Naive thymus-derived CD8-positive, alpha-beta T cell (primary cell): ENCODE data around the gene RBMXL2. TPM values are rescaled to one million over a fixed set of nuclear protein-coding genes. Genes with fewer than 3 reads are reported as not detected.

ENCODE experiments used
- ATAC-seq, 2 donors: fragments of 150-1000 bp; cut with Tn5 transposase in 1 of 2; sonication (Bioruptor Pico), chemical (Tn5 transposase) in 1 of 2; 1 replicate in 1 of 2; 2 replicates in 1 of 2; pipeline ENCODE4 v1.10.0; 2021; ENCODE audit warnings: mild to moderate bottlenecking in 2 of 2, moderate library complexity in 2 of 2
- POLR2A ChIA-PET: fragments of 350-600 bp; sonication (Branson Sonifier 250); formaldehyde crosslinking; loops from one replicate; lab custom pipeline; 2021; ENCODE audit warnings: antibody characterized with exemption; lab: Charles Lee
- DNase-seq, 10 donors: peaks; one replicate each; pipeline versions ENCODE4 v3.0.0 to v3.0.0-alpha.2; 2020 to 2022
- H3K27ac Mint-ChIP-seq, 10 donors: one replicate each; pipeline ENCODE4 v1.8.0; 2020 to 2022; ENCODE audit warnings: mild to moderate bottlenecking in 10 of 10, mixed read lengths in 10 of 10, moderate library complexity in 4 of 10, inconsistent platforms in 1 of 10
- H3K27me3 Mint-ChIP-seq, 5 donors: one replicate each; pipeline ENCODE4 v1.8.0; 2021 to 2022; ENCODE audit warnings: mixed read lengths in 5 of 5
- H3K36me3 Mint-ChIP-seq, 3 donors: one replicate each; pipeline ENCODE4 v1.8.0; 2020 to 2022; ENCODE audit warnings: mixed read lengths in 3 of 3, mild to moderate bottlenecking in 2 of 3, inconsistent platforms in 1 of 3
- H3K4me1 Mint-ChIP-seq, 4 donors: one replicate each; pipeline ENCODE4 v1.8.0; 2021 to 2022; ENCODE audit warnings: mixed read lengths in 4 of 4
- H3K4me3 Mint-ChIP-seq, 10 donors: one replicate each; pipeline ENCODE4 v1.8.0; 2020 to 2022; ENCODE audit warnings: mild to moderate bottlenecking in 10 of 10, mixed read lengths in 10 of 10, moderate library complexity in 6 of 10, inconsistent platforms in 1 of 10
- H3K9me3 Mint-ChIP-seq, 9 donors: one replicate each; pipeline ENCODE4 v1.8.0; 2020 to 2022; ENCODE audit warnings: mixed read lengths in 9 of 9, mild to moderate bottlenecking in 3 of 9, inconsistent platforms in 1 of 9, moderate library complexity in 1 of 9
- polyA plus RNA-seq, 3 donors: library from polyadenylated mRNA; unstranded; fragments of 300-500 nt; fragmentation: Illumina TruSeq; gene quantifications; one replicate each; pipeline ENCODE4 v1.2.3, GENCODE V29; 2021
- total RNA-seq, 8 experiments: library from RNA in 2 of 8; stranded (reverse) in 2 of 8; gene quantifications; one replicate each; pipeline ENCODE4 v1.2.3 and lab custom pipeline; 2021 to 2026

RBMXL2 gene
- total RNA-seq (not detected), polyA plus RNA-seq (not detected), total RNA-seq (lab: John Stamatoyannopoulos, UW) (0 to 0.08 (median 0) reads per million in 6 experiments)

DNA sequence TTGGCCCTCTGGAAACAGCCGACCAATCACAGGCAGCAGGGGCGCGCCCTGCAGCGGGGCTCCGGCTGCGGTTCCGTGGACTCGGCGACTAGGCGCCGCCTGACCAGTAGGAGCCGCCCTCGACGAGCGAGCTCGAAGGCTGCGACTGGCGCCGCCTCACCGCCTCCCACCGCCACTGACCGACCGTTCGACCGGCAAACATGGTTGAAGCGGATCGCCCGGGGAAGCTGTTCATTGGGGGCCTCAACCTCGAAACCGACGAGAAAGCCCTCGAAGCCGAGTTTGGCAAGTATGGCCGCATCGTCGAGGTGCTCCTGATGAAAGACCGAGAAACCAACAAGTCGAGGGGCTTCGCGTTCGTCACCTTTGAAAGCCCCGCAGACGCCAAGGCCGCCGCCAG is at the start of gene RBMXL2:
RBMXL2 (plus strand) TSS at position 78 of the 400 bp plus-strand sequence; CDS start at position 201, 123 bp downstream.
- POLR2A ChIA-PET = no interaction called here
- H3K27me3 Mint-ChIP-seq = peaks cover 8 to 37% (median 11%) of the 10 kb centered on the region in 5 donors
- H3K9me3 Mint-ChIP-seq = no peaks in the 10 kb centered on the region
- ATAC-seq (no peak), DNase-seq (no peak)
- H3K4me3 Mint-ChIP-seq = no peak within 1 kb of the TSS
- no peaks in the 10 kb centered on the region for H3K36me3 Mint-ChIP-seq
- no peak within 1 kb of the TSS for H3K27ac Mint-ChIP-seq
- no peaks in the 10 kb centered on the region for H3K4me1 Mint-ChIP-seq

DNA sequence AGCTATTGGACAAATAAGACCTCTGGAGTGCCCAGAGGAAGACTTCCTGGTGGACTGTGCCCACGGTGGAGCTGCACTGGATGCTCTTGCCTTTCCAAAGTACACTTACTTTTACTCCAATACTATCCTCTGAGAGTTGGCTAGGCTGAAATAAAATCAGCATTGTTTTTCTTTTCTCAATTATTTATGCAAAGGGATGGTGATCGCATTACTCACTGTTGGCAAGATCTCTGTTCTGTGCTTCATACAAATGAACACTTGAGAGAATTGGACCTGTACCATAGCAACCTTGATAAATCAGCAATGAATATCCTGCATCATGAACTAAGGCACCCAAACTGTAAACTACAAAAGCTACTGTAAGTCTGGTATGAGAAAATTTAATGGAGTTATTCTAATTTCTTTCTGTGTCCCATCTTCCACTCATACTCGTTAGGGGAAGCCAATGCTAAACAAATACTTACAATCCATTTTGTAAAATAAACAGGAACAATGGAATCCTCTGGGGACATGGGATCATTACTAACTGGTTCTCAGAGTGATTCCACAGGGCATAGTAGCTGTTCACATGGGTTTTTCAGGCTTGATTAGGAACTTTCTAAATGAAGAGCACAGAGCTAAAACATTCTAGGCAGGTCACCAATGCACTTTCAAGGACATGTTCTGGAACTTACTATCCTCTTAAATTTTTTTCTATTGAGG is 42.2 kb upstream of the RBMXL2 start:
- Mint-ChIP-seq H3K9me3 (no peaks in the 10 kb centered on the region), H3K27ac (no peak overlapping the region), H3K27me3 (peaks cover 0 to 12% (median 5%) of the 10 kb centered on the region in 5 donors), H3K36me3 (no peaks in the 10 kb centered on the region), H3K4me1 (no peaks in the 10 kb centered on the region), H3K4me3 (no peak overlapping the region)
- ATAC-seq (no peak), DNase-seq (no peak)
- POLR2A ChIA-PET = no interaction called here

DNA sequence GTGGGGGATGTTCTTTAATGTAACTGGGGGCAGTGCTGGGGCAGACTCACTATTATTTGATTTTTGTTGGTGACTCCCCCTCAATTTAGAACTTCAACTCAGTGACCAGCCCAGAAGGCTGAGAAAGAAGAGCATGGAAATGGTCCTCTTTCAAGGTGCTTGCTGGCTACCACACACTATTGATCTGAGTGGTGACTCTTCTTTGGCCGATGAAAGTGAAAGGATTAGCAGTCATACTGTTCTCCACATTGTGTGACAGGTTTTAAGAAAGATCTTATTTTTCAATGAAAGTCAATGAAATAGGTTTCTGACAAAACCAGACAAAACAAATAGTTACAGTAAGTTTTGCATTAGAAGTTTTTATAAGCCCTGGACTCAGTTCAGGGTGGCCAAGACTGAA is 38.6 kb upstream of the RBMXL2 start:
- DNase-seq = no peak
- no peaks in the 10 kb centered on the region for H3K4me1 Mint-ChIP-seq
- no peaks in the 10 kb centered on the region for H3K36me3 Mint-ChIP-seq
- no peak overlapping the region for H3K4me3 Mint-ChIP-seq
- POLR2A ChIA-PET = no interaction called here
- H3K27ac Mint-ChIP-seq = no peak overlapping the region
- peaks cover 0 to 12% (median 7%) of the 10 kb centered on the region in 5 donors for H3K27me3 Mint-ChIP-seq
- no peak for ATAC-seq
- no peaks in the 10 kb centered on the region for H3K9me3 Mint-ChIP-seq

DNA sequence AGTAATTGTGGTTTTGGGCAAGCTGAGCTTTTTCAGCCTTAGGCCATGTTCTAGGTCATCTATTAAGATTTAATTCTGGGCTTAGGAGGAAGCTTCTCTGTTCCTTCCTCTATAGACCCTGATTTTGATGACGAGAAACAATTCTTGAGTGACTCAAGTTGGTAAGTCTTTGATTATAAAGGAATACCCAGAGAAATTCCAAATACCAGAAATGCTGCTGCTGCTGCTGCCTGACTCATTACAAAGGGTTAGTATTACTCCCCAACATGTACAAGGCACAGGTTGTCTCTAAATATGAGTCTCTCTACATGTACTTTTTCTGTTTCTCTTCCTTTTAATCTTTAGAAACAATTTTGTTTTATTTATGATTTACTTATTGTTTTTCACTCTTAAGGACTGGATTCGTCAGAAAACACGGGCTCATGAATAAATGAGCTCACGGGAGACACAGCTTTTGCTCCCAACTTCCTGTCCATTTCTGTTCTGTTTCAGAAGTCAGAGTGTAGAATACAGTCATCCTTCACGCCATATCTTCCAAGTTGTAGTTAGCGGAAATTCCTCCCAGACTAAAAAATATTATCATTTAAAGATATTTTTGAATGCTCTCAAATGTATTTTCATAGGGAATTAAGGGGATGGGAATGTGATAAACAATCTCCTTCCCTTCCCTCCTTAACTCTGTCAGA is 31.8 kb upstream of the RBMXL2 start:
- Mint-ChIP-seq H3K9me3 (no peaks in the 10 kb centered on the region), H3K27ac (no peak overlapping the region), H3K36me3 (no peaks in the 10 kb centered on the region), H3K27me3 (peaks cover 0 to 16% (median 3%) of the 10 kb centered on the region in 5 donors), H3K4me1 (no peaks in the 10 kb centered on the region), H3K4me3 (no peak overlapping the region)
- POLR2A ChIA-PET = no interaction called here
- DNase-seq (no peak), ATAC-seq (no peak)

DNA sequence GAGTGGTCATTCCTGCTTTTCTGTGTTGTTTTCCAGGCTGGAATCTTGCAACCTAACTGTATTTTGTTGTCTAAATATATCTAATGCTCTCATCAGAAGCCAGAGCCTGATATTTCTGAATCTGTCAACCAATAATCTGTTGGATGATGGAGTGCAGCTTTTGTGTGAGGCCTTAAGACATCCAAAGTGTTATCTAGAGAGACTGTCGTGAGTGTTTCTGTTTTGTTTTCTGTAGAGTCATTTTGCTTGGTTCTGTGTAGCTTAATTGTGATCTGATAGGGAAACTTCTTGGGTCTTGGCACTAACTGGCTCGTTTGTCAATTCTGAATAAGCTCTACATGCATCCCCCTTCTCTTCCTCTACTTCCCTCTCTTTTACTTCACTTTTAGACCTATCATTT is 31.2 kb upstream of the RBMXL2 start:
- H3K36me3 Mint-ChIP-seq = no peaks in the 10 kb centered on the region
- no peak overlapping the region for H3K4me3 Mint-ChIP-seq

DNA sequence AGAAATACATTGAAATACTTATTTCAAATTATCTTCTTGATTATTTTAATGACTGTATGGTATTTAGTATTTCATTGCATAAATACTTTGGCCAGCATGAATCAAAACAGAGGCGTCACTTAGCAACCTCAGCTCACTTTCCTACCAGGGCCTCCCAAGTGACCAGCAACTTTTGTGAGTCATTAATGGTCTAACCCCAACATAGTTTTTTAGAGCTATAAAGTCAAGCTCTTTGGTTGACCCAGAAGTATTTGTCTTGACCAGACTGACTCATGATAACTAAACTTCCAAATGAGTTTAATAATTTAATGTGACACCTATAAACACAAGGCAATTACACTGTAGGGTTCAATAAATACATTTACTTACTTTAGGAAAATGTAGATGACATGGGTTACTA is 27.9 kb upstream of the RBMXL2 start:
- no peak overlapping the region for H3K27ac Mint-ChIP-seq
- DNase-seq (no peak), ATAC-seq (no peak)
- H3K4me3 Mint-ChIP-seq = no peak overlapping the region
- H3K36me3 Mint-ChIP-seq = no peaks in the 10 kb centered on the region
- H3K27me3 Mint-ChIP-seq = peaks cover 0 to 4% (median 3%) of the 10 kb centered on the region in 5 donors
- POLR2A ChIA-PET = no interaction called here
- H3K9me3 Mint-ChIP-seq = peaks cover 0 to 3% (median 0%) of the 10 kb centered on the region in 9 donors
- H3K4me1 Mint-ChIP-seq = no peaks in the 10 kb centered on the region

More for the DNA sequence above, 31.2 kb upstream of the RBMXL2 start:
- Mint-ChIP-seq H3K4me1 (no peaks in the 10 kb centered on the region), H3K9me3 (no peaks in the 10 kb centered on the region), H3K27me3 (peaks cover 0 to 16% (median 4%) of the 10 kb centered on the region in 5 donors), H3K27ac (no peak overlapping the region)
- POLR2A ChIA-PET = no interaction called here
- DNase-seq (no peak), ATAC-seq (no peak)

DNA sequence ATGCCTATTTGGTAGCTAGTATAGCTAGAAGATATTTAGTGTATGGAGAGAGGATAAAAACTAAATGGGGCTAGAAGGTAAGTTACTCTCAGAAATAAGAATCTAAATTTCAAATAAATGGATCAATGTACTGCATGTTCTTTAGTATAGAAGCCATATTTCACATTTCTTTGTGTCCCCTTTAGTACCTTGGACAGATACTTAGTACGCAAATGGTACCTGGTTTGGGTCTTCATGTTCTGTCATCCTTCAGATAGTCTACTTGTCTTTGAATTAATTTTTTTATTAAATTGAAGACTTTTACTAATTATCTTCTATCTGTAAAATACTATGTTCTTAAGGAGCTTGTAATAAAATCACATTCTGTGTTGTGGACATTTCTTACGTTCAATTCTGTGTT is 26.3 kb upstream of the RBMXL2 start:
- Mint-ChIP-seq H3K4me3 (no peak overlapping the region), H3K36me3 (no peaks in the 10 kb centered on the region), H3K9me3 (peaks cover 0 to 12% (median 0%) of the 10 kb centered on the region in 9 donors), H3K4me1 (no peaks in the 10 kb centered on the region), H3K27me3 (peaks cover 0 to 5% (median 3%) of the 10 kb centered on the region in 5 donors), H3K27ac (no peak overlapping the region)
- DNase-seq (no peak), ATAC-seq (no peak)
- POLR2A ChIA-PET = no interaction called here

DNA sequence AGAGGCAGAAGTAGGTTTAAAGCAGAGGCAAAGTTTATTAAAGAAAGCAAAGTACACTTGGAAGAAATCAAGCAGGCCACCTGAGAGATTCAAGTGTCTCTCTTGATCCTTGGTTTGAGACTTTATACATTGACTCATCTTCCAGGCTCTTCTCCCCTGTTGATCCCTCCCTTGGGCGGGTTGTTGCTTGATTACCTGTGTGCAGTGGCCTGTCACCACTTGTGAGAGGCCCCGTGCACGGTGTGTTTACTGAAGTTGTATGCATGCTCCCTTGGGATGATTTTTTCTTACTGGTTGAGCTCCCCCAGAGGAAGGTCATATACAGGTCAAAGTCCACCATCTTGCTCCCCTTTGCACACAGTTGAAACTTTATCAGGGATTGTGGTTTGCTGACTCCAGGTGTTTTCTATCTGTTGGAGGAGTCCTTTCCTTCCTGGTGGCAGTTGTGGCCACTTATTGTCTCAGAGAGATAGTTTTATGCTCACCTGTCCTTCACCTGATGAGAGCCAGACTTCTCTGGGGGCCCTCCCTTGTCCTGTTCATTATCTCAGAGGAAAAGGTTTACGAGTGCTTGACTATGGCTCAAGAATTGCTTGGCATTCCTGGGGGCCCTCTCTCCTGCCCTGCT is 16.3 kb upstream of the RBMXL2 start:
- ATAC-seq = no peak
- Mint-ChIP-seq H3K9me3 (peaks cover 0 to 3% (median 0%) of the 10 kb centered on the region in 9 donors), H3K27ac (no peak overlapping the region)

DNA sequence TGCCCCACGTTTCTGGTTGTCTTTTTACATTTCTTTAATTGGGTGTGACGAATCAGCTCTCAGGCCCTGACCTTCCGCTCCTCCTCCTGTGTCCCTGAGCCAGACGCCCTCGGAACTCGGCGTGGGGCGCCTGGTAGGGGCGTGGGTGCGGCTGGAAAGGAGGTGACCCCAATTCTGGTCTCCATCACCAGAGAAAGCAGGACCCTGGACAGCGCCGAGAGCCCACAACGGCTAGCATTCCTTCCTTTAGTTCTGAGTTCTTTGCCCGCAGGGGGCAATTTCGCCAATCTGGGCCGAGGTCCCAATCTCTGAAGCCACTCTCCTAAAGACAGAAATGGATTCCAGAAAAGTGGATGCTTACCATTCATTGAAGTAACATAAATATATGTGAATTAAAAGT is 11.7 kb upstream of the RBMXL2 start:
- Mint-ChIP-seq H3K4me3 (no peak overlapping the region), H3K27me3 (peaks cover 0 to 23% (median 8%) of the 10 kb centered on the region in 5 donors), H3K36me3 (peaks cover 0 to 9% (median 0%) of the 10 kb centered on the region in 3 donors), H3K4me1 (no peaks in the 10 kb centered on the region), H3K27ac (no peak overlapping the region), H3K9me3 (peaks cover 0 to 23% (median 9%) of the 10 kb centered on the region in 9 donors)
- ATAC-seq = no peak
- no peak for DNase-seq
- POLR2A ChIA-PET = no interaction called here

More for the DNA sequence above, 16.3 kb upstream of the RBMXL2 start:
- POLR2A ChIA-PET = no interaction called here
- no peak for DNase-seq
- H3K4me1 Mint-ChIP-seq = no peaks in the 10 kb centered on the region
- H3K27me3 Mint-ChIP-seq = peaks cover 1 to 21% (median 13%) of the 10 kb centered on the region in 5 donors
- no peaks in the 10 kb centered on the region for H3K36me3 Mint-ChIP-seq
- no peak overlapping the region for H3K4me3 Mint-ChIP-seq

DNA sequence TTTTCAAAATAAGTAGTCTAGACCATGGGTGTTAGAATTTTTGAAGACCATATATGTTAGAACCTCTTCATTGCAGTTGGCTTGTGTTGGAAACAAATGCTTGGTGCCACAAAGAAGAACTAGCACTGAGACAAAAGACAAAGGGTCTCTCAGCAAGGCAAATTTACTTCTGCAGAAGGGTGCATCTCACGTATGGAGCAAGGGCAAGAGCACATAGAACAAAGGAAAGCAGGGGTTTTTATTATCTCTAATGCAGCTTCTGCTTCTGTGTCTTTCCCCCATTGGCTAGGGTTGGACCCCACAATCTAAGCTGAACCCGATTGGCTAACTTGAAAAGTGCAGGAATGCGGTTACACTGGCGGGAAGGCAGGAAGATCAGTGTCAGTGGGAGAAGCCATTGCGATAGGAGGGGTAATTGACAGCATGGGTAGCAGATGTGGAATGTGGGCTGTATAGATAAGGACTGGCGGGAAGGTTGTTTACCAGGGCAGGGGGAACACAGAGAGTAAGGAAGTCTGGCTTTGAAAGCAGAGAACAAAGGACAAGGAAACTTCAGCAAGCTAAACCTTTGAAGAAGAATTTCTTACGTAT is 9.2 kb upstream of the RBMXL2 start:
- Mint-ChIP-seq H3K9me3 (peaks cover 0 to 23% (median 9%) of the 10 kb centered on the region in 9 donors), H3K27me3 (peaks cover 1 to 33% (median 7%) of the 10 kb centered on the region in 5 donors), H3K4me1 (no peaks in the 10 kb centered on the region), H3K27ac (no peak overlapping the region), H3K4me3 (no peak overlapping the region), H3K36me3 (peaks cover 0 to 9% (median 0%) of the 10 kb centered on the region in 3 donors)
- DNase-seq = no peak
- no peak for ATAC-seq
- POLR2A ChIA-PET = no interaction called here

DNA sequence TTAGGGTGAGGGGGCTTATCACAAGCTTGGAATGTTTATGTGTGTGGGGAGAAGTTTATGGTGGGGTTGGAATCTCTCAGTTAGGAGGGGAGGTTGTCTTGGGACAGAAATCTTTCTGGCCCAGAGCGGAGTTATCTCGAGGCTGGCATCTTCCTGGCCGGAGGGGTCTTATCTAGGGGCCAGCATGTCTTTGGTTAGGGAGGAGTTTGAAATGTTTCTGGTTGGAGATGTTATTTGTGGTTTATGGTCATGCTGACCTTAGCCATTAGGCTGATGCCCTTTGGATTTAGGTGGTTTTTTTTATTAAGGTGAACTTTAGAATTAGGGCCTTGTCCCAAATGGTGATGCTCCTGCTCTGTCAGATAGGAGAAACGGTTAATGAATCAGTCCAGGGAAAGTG is 7.9 kb upstream of the RBMXL2 start:
- ATAC-seq (no peak), DNase-seq (no peak)
- Mint-ChIP-seq H3K4me1 (no peaks in the 10 kb centered on the region), H3K27me3 (peaks cover 4 to 33% (median 7%) of the 10 kb centered on the region in 5 donors), H3K36me3 (peaks cover 0 to 9% (median 0%) of the 10 kb centered on the region in 3 donors), H3K4me3 (no peak overlapping the region), H3K27ac (no peak overlapping the region), H3K9me3 (peaks cover 0 to 23% (median 9%) of the 10 kb centered on the region in 9 donors)
- POLR2A ChIA-PET = no interaction called here

DNA sequence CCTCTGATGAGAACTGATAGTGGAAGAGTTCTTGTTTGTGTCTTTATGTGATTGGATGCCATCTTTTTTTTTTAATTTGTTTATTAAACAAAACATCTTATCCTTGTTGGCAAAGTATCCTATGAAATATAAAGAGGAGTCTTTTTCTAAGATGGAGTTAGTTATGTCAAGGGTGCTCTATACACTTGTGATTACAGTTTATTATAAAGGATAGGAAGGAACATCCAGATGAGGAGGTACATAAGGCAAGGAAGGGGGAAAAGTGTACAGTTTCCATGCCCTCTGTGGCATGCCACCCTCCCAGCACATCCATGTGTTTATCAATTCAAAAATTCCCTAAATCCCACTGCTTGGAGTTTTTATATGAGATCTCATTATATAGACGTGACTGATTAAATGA is 7.4 kb upstream of the RBMXL2 start:
- H3K4me1 Mint-ChIP-seq = no peaks in the 10 kb centered on the region
- H3K9me3 Mint-ChIP-seq = peaks cover 0 to 23% (median 9%) of the 10 kb centered on the region in 9 donors
- POLR2A ChIA-PET = no interaction called here
- peaks cover 0 to 9% (median 0%) of the 10 kb centered on the region in 3 donors for H3K36me3 Mint-ChIP-seq
- peaks cover 4 to 30% (median 7%) of the 10 kb centered on the region in 5 donors for H3K27me3 Mint-ChIP-seq
- H3K4me3 Mint-ChIP-seq = no peak overlapping the region
- no peak for DNase-seq
- H3K27ac Mint-ChIP-seq = no peak overlapping the region
- no peak for ATAC-seq
